Measurements from ENCODE around the gene CENPX. TPM values are rescaled to one million over a fixed set of nuclear protein-coding genes. Genes with fewer than 3 reads are reported as not detected.

CENPX gene
- polyA plus RNA-seq, 1 donor (not counting 4 experiments of a cell fraction or from before 2014, with no cell fraction given): 48.2 TPM

DNA sequence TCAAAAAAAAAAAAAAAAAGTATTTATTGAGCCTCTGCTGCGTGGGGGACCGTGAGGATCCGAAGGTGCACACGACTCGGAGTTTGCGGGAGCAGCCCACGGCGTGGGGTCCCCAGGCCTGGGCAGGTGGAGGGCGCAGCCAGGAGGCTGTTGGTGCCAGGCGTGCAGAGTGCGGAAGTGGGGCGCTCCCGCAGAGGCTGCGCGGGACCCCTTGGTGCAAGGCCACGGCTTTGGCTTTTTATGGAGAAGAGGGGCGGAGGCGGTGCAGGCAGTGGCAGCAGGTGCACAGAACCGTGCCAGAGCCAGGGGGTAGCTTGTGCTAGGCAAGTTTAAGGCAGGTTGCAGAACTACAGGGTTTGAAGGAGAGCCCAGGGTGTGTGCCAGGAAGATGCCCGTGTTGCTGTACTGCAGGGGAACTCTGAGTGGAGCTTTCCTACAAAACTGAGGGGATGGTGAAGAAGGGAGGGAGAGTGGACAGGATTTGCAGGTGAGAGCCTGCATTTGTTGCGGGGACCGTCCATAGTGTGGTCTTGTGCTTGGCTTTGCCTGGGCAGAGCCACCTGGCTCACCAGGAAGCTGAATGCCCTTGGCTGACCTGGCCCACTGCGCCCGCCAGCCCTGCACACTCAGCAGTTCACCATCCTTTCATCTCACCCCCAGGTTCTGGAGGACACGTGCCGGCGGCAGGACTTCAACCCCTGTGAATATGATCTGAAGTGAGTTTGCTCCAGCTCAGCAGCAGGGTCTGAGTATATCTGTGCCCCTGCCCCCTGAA is 44.0 kb downstream of the CENPX start:
- Histone ChIP-seq H3K4me3 (ENCODE audit: control insufficient read depth in 2 of 3, extremely low read depth in 1 of 3, insufficient read depth in 2 of 3, low read depth in 1 of 3, low read length in 3 of 3) (peak overlapping the region in 2 of 3 experiments; percentile 20 to 87), H3K79me2 (ENCODE audit: control insufficient read depth, insufficient read depth, low read length) (no peaks in the 10 kb centered on the region), H3K9me1 (ENCODE audit: control insufficient read depth, extremely low read depth, insufficient read depth, low read length) (no peaks in the 10 kb centered on the region), H3K9ac (ENCODE audit: control insufficient read depth, extremely low read depth, insufficient read depth, low read length) (no peak overlapping the region), H2AFZ (ENCODE audit: control insufficient read depth, low read length) (no peak overlapping the region), H3K36me3 (ENCODE audit: control insufficient read depth in 2 of 2, extremely low read depth in 1 of 2, insufficient read depth in 2 of 2, low read length in 2 of 2) (peaks cover 0 to 4% of the 10 kb centered on the region in 2 experiments), H3K27me3 (ENCODE audit: control insufficient read depth, extremely low read depth, insufficient read depth, low read length) (no peaks in the 10 kb centered on the region), H3K9me3 (ENCODE audit: control insufficient read depth, low read depth, low read length) (no peaks in the 10 kb centered on the region), H3K27ac (ENCODE audit: control insufficient read depth, insufficient read depth, low read length) (no peak overlapping the region), H4K20me1 (ENCODE audit: control insufficient read depth, extremely low read depth, insufficient read depth, low read length) (no peaks in the 10 kb centered on the region), H3K4me2 (ENCODE audit: control insufficient read depth, extremely low read depth, insufficient read depth, low read depth, low read length) (peak overlapping the region; percentile 79), H3K4me1 (ENCODE audit: control insufficient read depth, extremely low read depth, insufficient read depth, low read length) (peaks cover 14% of the 10 kb centered on the region)
- FAIRE-seq (no peak), DNase-seq (ENCODE audit: low read depth, low spot score) (no peak)
- no peak for TF ChIP-seq EZH2 (IDR thresholded peaks at IDR 0.05; ENCODE audit: low read length)
- TF ChIP-seq, protein P1, sequence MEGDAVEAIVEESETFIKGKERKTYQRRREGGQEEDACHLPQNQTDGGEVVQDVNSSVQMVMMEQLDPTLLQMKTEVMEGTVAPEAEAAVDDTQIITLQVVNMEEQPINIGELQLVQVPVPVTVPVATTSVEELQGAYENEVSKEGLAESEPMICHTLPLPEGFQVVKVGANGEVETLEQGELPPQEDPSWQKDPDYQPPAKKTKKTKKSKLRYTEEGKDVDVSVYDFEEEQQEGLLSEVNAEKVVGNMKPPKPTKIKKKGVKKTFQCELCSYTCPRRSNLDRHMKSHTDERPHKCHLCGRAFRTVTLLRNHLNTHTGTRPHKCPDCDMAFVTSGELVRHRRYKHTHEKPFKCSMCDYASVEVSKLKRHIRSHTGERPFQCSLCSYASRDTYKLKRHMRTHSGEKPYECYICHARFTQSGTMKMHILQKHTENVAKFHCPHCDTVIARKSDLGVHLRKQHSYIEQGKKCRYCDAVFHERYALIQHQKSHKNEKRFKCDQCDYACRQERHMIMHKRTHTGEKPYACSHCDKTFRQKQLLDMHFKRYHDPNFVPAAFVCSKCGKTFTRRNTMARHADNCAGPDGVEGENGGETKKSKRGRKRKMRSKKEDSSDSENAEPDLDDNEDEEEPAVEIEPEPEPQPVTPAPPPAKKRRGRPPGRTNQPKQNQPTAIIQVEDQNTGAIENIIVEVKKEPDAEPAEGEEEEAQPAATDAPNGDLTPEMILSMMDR (optimal IDR thresholded peaks at IDR 0.05 in 1 of 3, IDR thresholded peaks at IDR 0.05 in 1 of 3, conservative IDR thresholded peaks at IDR 0.05 in 1 of 3; ENCODE audit: extremely low read depth in 1 of 3, insufficient read depth in 2 of 3, low read length in 3 of 3): no peak
- dilution Hi-C loops (cut with MboI; ENCODE audit: extremely low pct_ligation_motif_present, low sequenced_read_pairs): no loop called here

DNA sequence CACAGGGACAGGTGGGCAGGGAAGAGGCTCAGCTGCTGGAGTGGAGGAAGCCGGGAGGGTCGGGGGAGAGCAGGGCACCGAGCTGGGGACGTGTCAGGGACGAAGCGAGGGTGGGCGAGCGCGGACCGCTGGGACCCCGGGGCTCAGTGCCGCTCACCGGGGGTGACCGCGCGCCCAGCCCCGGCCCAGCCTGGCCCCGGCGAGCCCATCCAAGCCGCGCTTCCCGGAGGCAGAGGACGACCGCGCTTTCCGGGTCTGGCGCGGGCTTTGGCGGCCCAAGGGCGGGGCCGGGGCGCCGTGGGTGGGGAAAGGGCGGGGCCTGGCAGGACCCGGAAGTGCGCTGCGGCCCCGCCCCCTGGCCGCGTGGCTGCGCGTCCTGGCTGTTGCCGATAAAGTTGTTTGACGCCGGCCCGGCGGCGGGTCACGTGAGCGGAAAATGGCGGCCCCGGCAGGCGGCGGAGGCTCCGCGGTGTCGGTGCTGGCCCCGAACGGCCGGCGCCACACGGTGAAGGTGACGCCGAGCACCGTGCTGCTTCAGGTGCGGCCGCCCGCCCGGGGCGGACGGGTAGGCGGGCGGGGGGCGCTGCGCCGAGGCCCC is 45.4 kb downstream of the CENPX start, which contains the start of gene ASPSCR1:
TSS of gene ASPSCR1 (plus strand) at position 419 of the 598 bp plus-strand sequence. CDS start at position 437, 18 bp downstream.
- peak within 1 kb of the TSS; percentile 91 for H2AFZ ChIP-seq (ENCODE audit: control insufficient read depth, low read length)
- peak within 1 kb of the TSS; percentile 77 to 87 (median 83) for H3K4me3 ChIP-seq (ENCODE audit: control insufficient read depth in 2 of 3, extremely low read depth in 1 of 3, insufficient read depth in 2 of 3, low read depth in 1 of 3, low read length in 3 of 3)
- H4K20me1 ChIP-seq (ENCODE audit: control insufficient read depth, extremely low read depth, insufficient read depth, low read length): no peaks in the 10 kb centered on the region
- no peaks in the 10 kb centered on the region for H3K27me3 ChIP-seq (ENCODE audit: control insufficient read depth, extremely low read depth, insufficient read depth, low read length)
- no peaks in the 10 kb centered on the region for H3K9me3 ChIP-seq (ENCODE audit: control insufficient read depth, low read depth, low read length)
- peak within 1 kb of the TSS; percentile 86 for H3K9ac ChIP-seq (ENCODE audit: control insufficient read depth, extremely low read depth, insufficient read depth, low read length)
- peak within 1 kb of the TSS; percentile 83 for H3K4me2 ChIP-seq (ENCODE audit: control insufficient read depth, extremely low read depth, insufficient read depth, low read depth, low read length)
- peak within 1 kb of the TSS; percentile 82 for H3K27ac ChIP-seq (ENCODE audit: control insufficient read depth, insufficient read depth, low read length)
- H3K36me3 ChIP-seq (ENCODE audit: control insufficient read depth in 2 of 2, extremely low read depth in 1 of 2, insufficient read depth in 2 of 2, low read length in 2 of 2): peaks cover 0 to under 1% of the 10 kb centered on the region in 2 experiments
- peak; percentile 23 for DNase-seq (ENCODE audit: low read depth, low spot score)
- peaks cover 14% of the 10 kb centered on the region for H3K4me1 ChIP-seq (ENCODE audit: control insufficient read depth, extremely low read depth, insufficient read depth, low read length)
- H3K79me2 ChIP-seq (ENCODE audit: control insufficient read depth, insufficient read depth, low read length): no peaks in the 10 kb centered on the region
- H3K9me1 ChIP-seq (ENCODE audit: control insufficient read depth, extremely low read depth, insufficient read depth, low read length): no peaks in the 10 kb centered on the region
- dilution Hi-C loops (cut with MboI; ENCODE audit: extremely low pct_ligation_motif_present, low sequenced_read_pairs): no loop called here
- no peak for FAIRE-seq
- no peak for TF ChIP-seq EZH2 (IDR thresholded peaks at IDR 0.05; ENCODE audit: low read length)
- TF ChIP-seq, protein P1 (optimal IDR thresholded peaks at IDR 0.05 in 1 of 3, IDR thresholded peaks at IDR 0.05 in 1 of 3, conservative IDR thresholded peaks at IDR 0.05 in 1 of 3; ENCODE audit: extremely low read depth in 1 of 3, insufficient read depth in 2 of 3, low read length in 3 of 3): no peak
